ENCODE measurements around the gene MRPS12.

Gene MRPS12

DNA sequence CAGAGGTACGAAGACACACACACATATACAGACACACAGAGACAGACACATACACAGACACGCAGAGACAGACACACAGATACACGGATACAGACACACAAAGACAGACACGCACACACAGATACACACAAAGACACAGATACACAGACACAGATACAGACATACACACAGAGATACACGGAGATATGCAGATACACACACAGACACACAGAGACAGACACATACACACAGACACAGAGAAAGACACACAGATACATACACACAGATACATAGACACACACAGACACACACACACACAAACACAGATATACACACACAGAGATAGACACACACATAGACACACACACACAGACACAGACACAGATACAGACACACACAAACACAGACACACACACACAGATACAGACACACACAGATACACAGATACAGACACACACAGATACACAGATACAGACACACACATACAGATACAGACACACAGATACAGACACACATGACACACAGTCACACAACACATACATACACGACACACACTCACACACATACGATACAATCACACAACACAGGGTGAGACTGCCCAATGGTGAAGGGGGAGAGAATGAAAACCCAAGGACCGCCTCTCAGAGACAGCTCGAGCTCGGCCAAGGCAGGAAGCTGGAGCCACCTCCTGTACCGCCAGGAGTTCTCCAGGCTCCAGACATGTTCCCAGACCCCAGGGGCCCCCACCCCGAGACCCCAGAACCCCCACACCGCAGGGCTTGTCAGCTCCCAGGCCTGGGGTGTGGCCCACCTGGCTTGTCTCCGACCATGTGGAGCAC lies 9.9 kb upstream of the MRPS12 start:
- Histone ChIP-seq H3K9me2 (replicated peaks; ENCODE audit: insufficient read depth, low read length) (no peaks in the 10 kb centered on the region), H3K27me3 (ENCODE audit: low read length) (no peaks in the 10 kb centered on the region), H3K9ac (ENCODE audit: low read length) (no peak overlapping the region), H4K20me1 (ENCODE audit: low read depth, low read length) (no peaks in the 10 kb centered on the region), H3K4me3 (ENCODE audit: insufficient read depth, low read length, poor library complexity, severe bottlenecking) (no peak overlapping the region), H2AFZ (ENCODE audit: low read depth, low read length, severe bottlenecking) (no peak overlapping the region), H3K79me2 (ENCODE audit: insufficient read depth, low read length) (no peaks in the 10 kb centered on the region), H3K36me3 (ENCODE audit: low read length) (no peaks in the 10 kb centered on the region), H3K4me2 (ENCODE audit: low read depth, low read length, poor library complexity, severe bottlenecking) (no peak overlapping the region), H3K9me3 (ENCODE audit: insufficient read depth, low read length) (no peaks in the 10 kb centered on the region), H3K27ac (ENCODE audit: low read depth, low read length) (no peak overlapping the region), H3F3A (ENCODE audit: insufficient read depth) (no peaks in the 10 kb centered on the region)
- TF ChIP-seq EZH2phosphoT487 (conservative IDR thresholded peaks at IDR 0.05; ENCODE audit: low read length), result no peak
- TF ChIP-seq, protein P1, sequence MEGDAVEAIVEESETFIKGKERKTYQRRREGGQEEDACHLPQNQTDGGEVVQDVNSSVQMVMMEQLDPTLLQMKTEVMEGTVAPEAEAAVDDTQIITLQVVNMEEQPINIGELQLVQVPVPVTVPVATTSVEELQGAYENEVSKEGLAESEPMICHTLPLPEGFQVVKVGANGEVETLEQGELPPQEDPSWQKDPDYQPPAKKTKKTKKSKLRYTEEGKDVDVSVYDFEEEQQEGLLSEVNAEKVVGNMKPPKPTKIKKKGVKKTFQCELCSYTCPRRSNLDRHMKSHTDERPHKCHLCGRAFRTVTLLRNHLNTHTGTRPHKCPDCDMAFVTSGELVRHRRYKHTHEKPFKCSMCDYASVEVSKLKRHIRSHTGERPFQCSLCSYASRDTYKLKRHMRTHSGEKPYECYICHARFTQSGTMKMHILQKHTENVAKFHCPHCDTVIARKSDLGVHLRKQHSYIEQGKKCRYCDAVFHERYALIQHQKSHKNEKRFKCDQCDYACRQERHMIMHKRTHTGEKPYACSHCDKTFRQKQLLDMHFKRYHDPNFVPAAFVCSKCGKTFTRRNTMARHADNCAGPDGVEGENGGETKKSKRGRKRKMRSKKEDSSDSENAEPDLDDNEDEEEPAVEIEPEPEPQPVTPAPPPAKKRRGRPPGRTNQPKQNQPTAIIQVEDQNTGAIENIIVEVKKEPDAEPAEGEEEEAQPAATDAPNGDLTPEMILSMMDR (IDR thresholded peaks at IDR 0.05; ENCODE audit: insufficient read depth, low read length, poor library complexity, severe bottlenecking), result no peak

DNA sequence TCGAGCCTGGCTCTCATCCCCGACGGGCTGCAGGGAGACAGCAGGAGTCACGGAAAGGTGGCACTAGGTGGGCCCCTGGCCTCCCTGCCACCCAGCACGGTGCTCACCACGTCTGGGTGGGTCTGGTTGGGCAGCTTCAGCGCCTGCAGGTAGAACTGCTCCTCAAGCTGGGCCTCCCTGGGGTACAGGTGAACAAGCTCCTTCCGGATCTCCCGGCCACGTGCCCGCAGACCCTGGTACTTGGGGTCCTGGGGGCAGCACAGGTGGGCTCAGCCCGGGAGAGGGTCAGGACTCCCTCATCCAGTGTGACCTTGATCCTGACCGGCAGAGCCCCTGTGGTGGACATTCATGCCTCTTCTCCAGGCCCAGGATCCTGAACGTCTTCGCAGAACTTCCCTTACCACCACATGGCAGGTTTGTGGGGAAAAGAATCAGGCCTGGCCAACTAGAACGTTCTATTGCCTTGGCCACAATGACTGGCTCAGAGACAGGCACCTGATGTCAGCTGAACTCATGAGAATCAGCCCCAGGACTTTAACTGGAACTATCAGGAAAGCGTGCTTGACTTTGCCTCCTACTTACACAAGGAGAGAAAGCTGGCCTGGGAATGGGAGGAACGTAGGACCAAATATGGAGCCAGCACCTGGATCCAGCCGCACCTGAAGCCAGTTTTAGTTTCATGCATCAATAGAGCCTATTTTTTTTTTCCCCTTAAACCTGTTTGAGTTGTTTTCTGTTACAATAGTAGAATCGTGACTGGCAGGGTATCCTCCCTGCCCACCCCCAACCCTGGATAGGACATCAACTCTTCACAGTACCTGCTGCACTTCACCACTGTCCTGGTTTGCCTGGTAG lies 9.1 kb upstream of the MRPS12 start:
- no peak overlapping the region for H2AFZ ChIP-seq (ENCODE audit: low read depth, low read length, severe bottlenecking)
- no peak overlapping the region for H3K27ac ChIP-seq (ENCODE audit: low read depth, low read length)
- H3K36me3 ChIP-seq (ENCODE audit: low read length), result no peaks in the 10 kb centered on the region
- no peaks in the 10 kb centered on the region for H3K79me2 ChIP-seq (ENCODE audit: insufficient read depth, low read length)
- no peaks in the 10 kb centered on the region for H4K20me1 ChIP-seq (ENCODE audit: low read depth, low read length)
- TF ChIP-seq, protein P1 (IDR thresholded peaks at IDR 0.05; ENCODE audit: insufficient read depth, low read length, poor library complexity, severe bottlenecking), result no peak
- TF ChIP-seq EZH2phosphoT487 (conservative IDR thresholded peaks at IDR 0.05; ENCODE audit: low read length), result no peak
- H3K9me2 ChIP-seq (replicated peaks; ENCODE audit: insufficient read depth, low read length), result no peaks in the 10 kb centered on the region
- no peaks in the 10 kb centered on the region for H3F3A ChIP-seq (ENCODE audit: insufficient read depth)
- no peak overlapping the region for H3K9ac ChIP-seq (ENCODE audit: low read length)
- no peak overlapping the region for H3K4me2 ChIP-seq (ENCODE audit: low read depth, low read length, poor library complexity, severe bottlenecking)
- no peak overlapping the region for H3K4me3 ChIP-seq (ENCODE audit: insufficient read depth, low read length, poor library complexity, severe bottlenecking)
- no peaks in the 10 kb centered on the region for H3K27me3 ChIP-seq (ENCODE audit: low read length)
- H3K9me3 ChIP-seq (ENCODE audit: insufficient read depth, low read length), result no peaks in the 10 kb centered on the region

DNA sequence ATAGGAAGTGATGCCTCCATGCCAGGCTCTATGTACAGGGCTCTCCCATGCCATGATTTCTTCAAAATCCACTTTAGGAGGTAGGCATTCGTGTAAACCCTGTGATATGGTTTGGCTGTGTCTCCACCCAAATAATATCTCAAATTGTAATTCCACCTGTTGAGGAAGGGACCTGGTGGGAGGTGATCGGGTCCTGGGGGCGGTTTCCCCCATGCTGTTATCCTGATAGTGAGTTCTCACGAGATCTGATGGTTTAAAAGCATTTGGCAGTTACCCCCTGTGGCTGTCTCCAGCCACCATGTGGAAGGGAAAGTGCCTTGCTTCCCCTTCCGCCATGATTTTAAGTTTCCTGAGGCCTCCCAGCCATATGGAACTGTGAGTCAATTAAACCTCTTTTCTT lies 8.3 kb upstream of the MRPS12 start:
- no peaks in the 10 kb centered on the region for H3K9me2 ChIP-seq (replicated peaks; ENCODE audit: insufficient read depth, low read length)
- no peaks in the 10 kb centered on the region for H3K27me3 ChIP-seq (ENCODE audit: low read length)
- H2AFZ ChIP-seq (ENCODE audit: low read depth, low read length, severe bottlenecking), result no peak overlapping the region
- no peaks in the 10 kb centered on the region for H3K36me3 ChIP-seq (ENCODE audit: low read length)
- no peak overlapping the region for H3K9ac ChIP-seq (ENCODE audit: low read length)
- no peaks in the 10 kb centered on the region for H4K20me1 ChIP-seq (ENCODE audit: low read depth, low read length)
- H3K4me2 ChIP-seq (ENCODE audit: low read depth, low read length, poor library complexity, severe bottlenecking), result no peak overlapping the region
- H3K27ac ChIP-seq (ENCODE audit: low read depth, low read length), result no peak overlapping the region
- H3K4me3 ChIP-seq (ENCODE audit: insufficient read depth, low read length, poor library complexity, severe bottlenecking), result no peak overlapping the region
- H3K79me2 ChIP-seq (ENCODE audit: insufficient read depth, low read length), result peaks cover 2% of the 10 kb centered on the region; the same call in 1 of the 2 replicates
- no peaks in the 10 kb centered on the region for H3K9me3 ChIP-seq (ENCODE audit: insufficient read depth, low read length)
- no peak for TF ChIP-seq EZH2phosphoT487 (conservative IDR thresholded peaks at IDR 0.05; ENCODE audit: low read length)
- TF ChIP-seq, protein P1 (IDR thresholded peaks at IDR 0.05; ENCODE audit: insufficient read depth, low read length, poor library complexity, severe bottlenecking), result no peak
- no peaks in the 10 kb centered on the region for H3F3A ChIP-seq (ENCODE audit: insufficient read depth)
